Activated CD8-positive, alpha-beta memory T cell treated with anti-CD3 and anti-CD28 coated beads, Interleukin-2, amount 50 U/mL, for 24 hours (primary cell): ENCODE data around the gene FFAR1.

Experiments used
- DNase-seq: peaks from one replicate; pipeline ENCODE4 v3.0.0-alpha.2; 2020; ENCODE audit errors: extremely low read depth

Gene FFAR1

GRCh38 chr19:35389192-35389861 lies 41.6 kb downstream of the FFAR1 start:
- DNase-seq: no peak

- DNase-seq: no peak
Observed at GRCh38 chr19:35392742-35393715, 45.3 kb downstream of the FFAR1 start.

- no peak for DNase-seq
Observed at GRCh38 chr19:35395382-35396199, 47.9 kb downstream of the FFAR1 start.

- DNase-seq: no peak
Observed at GRCh38 chr19:35396240-35396885, 48.7 kb downstream of the FFAR1 start.

- DNase-seq: no peak
Observed at GRCh38 chr19:35397064-35397463, 49.4 kb downstream of the FFAR1 start.
